Measurements from ENCODE around the gene NFIA.
"Not testable (repeated sequence)": the region's sequence is repeated elsewhere in the genome, so short reads cannot be mapped to it uniquely, and the experiment has no call there.

The NFIA gene

DNA sequence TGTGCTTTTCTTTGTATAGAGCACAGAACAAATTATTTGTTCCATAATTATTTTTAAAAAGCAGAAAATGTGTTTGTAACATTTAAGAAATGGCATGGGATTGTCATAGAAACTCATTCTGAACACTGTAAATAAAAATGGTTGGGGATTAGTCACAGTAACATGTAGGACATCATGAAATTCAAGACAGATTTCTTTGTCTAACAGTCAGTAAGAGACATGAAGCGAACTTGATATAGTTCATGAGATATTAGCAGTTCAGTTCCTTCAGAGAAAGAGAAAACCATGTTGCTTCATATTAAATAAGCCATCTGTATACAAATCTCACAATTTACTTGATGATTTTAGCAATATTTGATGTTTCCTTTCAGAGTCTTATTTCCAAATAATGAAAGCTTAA lies 19.7 kb downstream of the NFIA start:
- no peak for DNase-seq (ENCODE audit: low read depth)

DNA sequence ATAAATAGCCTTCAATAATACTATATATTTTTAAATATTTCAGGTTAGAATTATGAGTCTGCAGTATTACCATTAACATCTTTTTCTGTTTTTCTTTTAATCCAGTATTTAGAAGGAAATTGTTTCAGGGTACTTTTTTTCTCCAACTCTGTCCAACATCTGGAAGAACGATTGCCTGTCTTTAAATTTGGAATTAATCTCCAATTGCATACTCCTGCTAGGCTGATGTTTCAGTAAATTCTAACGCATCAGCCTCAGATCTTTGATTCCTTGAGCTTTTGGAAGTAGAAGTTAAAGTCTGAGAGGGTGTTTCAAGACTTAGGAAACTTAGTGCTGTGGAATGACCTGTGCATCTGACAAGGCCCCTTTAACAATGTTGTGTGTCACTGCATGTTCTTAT lies 20.3 kb downstream of the NFIA start:
- no peak for DNase-seq (ENCODE audit: low read depth)

DNA sequence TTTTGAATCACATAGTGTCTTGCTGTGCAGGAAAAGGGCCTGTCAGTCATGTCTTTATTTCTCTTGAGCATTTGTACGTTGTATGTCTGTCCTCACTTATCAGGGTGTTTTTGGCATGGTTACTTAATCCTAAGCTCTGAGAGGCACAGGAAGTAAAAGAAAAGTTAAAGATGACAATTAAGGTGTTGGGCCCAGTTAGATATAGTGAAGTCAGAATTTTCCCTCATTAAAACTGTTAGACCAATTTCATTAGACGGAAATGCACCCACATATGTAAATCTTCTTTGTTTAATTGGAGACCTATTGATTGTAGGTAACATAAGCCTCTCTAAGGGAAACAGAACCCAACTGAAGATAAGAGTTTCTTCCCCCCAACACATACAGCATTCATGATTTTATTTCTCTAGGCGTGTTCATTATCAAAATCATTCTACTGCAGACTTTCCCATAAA lies 21.9 kb downstream of the NFIA start:
- no peak for DNase-seq (ENCODE audit: low read depth)

DNA sequence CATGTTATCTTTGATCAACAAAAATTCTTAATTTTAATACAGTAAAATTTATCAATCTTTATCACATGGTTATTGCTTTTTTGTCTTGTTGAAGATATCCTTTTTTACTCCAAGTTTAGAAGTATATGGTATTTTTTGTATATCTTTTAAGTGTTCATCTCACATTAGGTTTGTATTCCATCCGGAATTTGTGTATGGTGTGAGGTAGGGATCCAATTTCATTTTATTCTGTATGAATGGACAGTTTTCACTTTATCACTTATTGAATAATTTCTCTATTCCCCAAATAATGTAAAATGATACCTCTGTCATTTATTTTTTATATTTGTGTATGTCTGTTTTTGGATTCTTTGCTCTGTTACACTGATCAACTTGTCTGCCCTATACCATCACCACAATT lies 25.3 kb downstream of the NFIA start:
- DNase-seq (ENCODE audit: low read depth), result no peak

DNA sequence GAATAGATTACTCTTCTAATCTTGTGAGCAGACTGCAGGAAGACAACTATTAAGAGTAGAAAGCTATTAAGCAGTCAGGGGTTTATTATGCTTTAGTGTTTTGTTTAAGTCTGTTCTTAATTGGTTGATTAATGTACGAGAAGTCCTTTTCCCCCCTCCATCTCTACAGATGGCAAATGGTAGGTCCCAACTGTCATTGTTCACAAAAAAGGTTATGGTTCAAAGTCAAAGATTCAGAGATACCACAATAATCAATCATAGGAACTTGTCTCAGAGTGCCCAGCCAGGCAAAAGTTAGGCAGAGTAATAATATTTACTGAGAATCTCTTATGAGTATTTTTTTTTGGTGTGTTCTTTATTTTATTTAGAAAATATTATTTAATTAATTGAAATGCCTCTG lies 26.8 kb downstream of the NFIA start:
- no peak for DNase-seq (ENCODE audit: low read depth)

DNA sequence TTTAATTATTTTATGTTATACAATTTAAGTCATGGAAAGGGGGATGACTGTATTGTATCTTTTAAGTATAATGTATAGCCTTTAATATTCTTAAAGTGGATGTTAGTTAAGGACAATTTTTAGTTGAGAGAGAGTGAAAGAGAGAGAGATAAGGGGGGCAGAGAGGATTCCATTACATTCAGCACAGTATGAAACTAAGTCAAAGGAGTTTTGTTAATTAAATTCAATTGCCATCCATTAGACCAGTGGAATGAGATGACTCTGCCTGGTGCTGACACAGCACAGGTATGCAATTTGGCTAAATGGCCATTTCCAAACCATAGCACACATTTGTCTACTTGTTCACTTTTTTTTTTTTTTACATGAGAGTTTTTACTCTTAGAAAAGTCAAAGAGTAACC lies 27.5 kb downstream of the NFIA start:
- no peak for DNase-seq (ENCODE audit: low read depth)

DNA sequence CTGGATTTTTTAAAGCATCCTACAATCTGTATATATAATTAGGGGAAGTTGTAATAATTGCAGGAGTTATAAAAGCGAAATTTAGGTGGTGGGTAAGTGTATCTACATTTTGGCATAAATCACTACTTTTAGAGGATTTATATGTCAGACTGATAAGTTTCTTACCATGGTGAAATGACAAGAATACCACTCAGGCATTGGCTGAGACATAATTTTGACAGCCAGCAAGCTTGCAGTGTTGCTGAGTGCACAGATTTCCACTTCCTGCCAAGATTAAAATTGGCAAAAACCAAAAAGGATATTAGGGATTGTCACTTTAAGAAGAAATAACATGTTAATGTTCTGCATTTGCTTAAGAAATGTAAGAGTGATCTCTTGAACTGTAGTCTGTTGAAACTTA lies 28.2 kb downstream of the NFIA start:
- no peak for DNase-seq (ENCODE audit: low read depth)

DNA sequence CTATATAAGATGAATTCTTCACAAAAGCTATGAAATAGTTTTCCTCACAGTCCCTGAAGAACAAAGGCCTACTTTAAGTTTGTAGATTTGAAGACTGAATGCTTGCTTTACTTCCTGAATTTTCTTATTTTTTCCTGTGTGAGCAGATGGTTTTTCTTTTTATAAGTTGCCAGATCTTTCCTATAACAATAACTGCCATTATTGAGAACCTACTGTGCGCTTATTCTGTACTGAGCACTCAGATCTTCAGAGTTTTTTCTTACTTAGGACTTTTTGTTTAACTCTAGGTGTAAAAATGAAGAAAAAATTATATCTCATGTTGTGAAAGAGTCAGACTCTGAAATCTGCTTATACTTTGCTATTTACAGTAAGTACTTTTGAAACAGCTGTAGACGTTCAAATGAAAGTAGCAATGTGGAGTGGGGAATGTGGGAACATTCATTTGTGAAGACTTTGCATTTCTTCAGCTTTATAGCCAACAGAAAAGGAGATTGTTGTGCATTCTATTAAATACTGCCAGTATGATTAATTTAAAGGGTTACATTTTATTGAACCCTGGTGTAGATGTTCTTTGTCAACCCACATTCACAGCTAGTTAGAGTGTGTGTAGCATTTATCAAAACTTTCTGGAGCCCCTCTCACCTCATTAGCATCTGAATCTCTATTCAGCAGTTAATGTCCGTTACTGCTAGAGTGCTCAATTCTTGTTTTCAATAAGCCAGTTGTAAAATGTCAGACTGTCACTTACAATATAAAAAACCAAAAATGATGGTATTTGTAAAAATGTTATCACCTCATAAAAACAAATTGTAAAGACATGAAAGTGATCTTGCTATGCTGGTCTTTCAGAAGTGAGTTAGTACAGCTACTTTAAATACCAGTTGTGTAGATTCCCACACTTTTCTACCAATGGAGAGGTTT lies 29.0 kb downstream of the NFIA start:
- DNase-seq (ENCODE audit: low read depth), result no peak

DNA sequence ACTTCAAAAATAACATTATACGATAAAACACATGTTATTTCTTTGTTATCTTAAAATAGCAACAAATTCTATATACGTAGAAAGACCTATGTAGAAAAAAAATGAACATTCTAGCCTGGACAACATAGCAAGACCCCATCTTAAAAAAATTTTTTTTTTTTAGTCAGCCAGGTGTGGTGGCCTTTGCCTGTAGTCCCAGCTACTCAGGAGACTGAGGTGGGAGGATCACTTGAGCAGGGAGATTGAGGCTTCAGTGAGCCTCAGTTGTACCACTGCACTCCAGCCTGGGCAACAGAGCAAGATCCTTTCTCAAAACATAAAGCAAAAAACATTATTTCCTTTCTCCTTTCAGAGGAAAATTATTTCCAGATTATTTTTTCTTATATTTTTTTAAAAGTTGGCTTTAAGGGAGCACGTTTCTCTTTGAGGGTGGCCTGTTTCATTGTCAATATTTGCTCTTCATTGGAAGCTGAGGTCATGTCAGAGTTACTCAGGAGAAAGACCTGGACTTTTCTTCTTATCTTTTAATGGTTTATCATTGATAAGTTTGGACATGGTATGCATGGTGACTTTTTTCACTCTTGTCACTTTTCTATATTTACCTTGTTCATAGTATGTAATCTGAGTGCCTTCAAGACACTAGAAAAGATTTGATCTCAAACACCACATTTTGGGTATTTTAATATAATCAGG lies 32.0 kb downstream of the NFIA start:
- no peak for DNase-seq (ENCODE audit: low read depth)

DNA sequence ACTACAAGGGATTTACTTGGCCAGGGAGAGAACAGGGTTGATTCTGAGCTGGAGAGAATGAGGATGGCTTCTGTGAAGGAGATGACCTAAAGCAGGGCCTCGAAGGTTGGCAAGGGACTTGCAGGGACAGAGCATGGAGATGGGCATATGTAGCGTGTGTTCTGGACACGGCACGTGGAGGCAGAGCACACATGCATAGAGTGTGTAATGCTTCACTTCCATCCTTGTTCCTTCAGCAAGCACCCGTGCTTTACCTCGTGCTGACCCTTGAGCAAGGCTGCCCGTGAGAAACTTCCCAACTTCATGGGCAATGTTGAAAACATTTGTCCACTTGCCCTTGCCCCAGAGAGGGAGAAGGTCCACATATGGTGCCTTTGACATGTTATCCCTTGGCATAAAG lies 33.1 kb downstream of the NFIA start:
- DNase-seq (ENCODE audit: low read depth), result no peak

DNA sequence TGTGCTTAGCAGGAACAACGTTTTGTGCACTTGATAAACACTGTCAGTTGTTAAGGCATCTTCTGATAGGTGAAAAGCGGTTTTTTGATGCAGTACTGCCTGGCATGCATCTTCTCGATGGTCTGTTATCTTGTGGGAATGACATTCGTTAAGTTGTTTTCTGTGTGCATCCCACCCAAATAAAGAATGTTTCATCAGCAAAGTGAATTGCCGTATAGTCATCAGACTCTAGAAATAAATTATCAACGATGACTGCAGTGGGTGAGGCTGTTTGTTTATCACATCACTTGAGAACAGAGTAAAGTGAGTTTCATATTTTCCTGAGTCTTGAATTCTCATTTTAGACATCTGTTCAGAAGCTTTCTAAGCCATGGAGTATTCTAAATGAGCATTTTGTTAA lies 34.1 kb downstream of the NFIA start:
- no peak for DNase-seq (ENCODE audit: low read depth)

DNA sequence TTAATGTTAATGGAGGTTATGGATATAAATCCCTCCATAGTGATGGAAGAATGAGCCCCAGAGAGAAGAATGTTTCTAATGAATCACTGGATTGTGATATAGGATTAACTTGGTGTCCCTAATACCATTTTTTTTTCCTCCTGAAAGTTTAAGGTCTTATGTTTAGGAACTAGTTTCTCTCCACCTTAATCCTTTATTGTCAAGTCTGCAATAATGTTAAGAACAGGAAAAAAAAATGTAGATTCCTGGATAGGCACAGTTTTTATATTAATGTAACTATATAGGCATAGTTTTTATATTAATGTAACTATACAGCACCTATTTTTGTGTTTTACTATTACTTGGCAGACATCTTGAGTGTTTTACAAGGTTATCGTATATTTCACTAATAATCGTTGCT lies 34.9 kb downstream of the NFIA start:
- DNase-seq (ENCODE audit: low read depth), result no peak

DNA sequence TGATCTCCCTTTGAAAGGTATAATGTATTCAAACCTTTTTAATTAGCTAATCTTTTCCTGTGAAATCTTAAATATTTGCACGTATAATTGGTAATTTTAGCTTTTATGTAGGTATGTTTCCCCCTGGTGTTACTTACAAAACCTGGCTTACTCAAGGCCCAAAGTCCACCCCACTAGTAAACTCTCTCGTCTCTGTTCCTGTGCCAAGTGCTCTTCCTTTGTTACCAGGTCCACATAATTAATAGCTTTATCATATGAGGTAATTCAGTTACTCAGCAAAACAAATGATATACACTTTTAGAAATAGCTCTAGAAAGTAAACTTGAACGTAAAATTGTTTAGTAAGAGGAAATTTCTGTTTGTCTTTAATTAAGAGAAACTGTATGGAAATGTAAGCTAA lies 36.7 kb downstream of the NFIA start:
- no peak for DNase-seq (ENCODE audit: low read depth)

DNA sequence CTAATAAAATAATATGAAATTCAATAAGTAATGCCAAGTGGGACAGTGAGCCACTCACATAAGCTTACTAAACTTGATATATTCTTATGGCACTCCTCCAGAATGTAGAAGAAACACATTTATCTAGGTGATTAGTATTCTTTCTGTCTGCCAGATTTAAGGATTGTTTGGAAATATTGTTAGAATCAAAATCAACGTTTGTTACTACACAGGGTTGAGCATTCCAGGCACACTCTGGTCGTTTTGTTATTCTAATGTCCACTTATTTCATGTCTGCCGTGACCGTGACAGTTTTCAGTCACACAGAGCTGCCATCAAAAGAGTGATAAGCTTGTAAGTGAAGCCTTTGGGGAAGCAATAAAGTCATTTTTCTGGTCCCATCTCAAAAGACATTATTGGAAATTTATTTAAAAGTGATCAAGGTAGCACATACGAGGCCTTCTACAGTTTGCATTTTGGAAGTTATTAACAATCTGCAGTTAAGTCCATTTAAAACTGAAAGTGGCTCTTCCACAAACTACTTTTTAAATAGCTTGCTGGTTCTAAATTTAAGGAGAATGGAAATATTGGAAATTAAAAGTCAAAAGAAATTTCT lies 38.0 kb downstream of the NFIA start:
- DNase-seq (ENCODE audit: low read depth), result no peak

DNA sequence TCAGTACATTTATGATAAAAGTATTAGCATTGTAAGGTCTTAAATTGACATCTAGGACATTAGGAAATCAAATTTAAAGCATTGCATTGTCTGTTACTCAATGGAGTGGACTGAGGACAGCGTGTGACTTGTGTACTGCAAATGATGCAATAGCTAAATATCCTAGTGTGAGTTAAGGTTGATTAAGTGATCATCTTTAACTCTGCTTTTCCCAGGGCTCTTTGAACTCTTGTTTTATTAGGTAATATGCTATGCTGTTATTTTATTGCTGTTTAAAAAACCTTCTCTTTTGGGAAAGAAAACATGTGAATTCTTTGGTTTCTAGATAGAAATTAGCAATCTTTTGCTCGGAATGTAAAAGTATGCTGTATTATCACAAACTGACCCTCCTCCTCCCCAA lies 38.6 kb downstream of the NFIA start:
- DNase-seq (ENCODE audit: low read depth), result no peak

DNA sequence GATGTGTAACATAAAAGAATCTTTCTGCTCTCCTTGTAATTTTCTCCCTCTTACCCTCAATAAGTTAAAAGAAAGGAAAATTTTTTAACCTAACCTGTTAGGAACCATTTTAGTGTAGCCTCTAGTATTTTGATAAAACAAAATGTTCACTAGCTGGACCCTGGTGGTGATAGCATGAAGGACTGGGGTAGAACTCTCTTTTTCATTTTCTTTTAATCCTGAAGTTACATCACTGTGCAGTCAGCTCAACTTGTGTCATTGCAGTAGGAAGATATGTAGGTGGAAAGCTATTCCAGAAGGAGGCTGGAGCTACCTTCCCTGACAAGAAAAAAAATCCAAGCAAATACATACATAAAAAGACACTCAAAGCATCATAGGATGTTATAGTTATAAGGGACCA lies 39.3 kb downstream of the NFIA start:
- no peak for DNase-seq (ENCODE audit: low read depth)

DNA sequence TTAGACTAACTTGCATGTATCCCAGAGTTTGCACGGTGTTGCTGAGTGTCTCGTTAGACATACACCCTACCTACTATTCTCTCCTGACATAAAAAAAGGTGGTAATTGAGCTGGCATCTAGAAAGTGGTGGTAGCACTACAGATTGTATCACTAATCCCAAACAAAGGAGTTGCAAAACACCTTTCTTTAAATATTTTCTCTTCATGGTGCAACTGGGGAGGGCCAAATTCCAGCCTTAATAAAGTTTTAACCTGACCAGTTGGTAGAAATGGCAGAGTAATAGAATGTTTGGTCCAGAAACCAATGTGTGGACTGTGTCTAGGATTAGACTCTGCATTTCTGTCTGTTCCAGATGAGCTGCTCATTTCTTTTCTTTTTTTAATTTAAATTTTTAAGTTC lies 40.0 kb downstream of the NFIA start:
- no peak for DNase-seq (ENCODE audit: low read depth)

DNA sequence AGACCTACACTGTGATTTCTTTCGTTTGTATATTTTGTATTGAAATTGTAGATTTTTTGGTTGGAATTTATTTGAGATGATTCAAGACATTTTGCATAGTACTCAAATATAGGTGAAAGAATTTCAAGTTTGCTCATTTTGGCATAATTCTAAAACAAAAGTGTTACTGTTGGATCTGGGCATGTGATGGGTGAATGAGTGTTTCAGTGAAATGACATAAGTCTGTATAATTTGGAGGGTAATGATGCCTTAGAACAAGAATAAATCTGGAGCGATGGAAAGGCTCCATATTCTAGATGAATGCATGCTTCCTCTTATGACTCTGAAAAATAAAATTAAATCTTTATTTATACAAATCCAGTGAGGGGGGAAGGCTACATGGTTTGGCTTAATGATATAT lies 41.0 kb downstream of the NFIA start:
- no peak for DNase-seq (ENCODE audit: low read depth)

DNA sequence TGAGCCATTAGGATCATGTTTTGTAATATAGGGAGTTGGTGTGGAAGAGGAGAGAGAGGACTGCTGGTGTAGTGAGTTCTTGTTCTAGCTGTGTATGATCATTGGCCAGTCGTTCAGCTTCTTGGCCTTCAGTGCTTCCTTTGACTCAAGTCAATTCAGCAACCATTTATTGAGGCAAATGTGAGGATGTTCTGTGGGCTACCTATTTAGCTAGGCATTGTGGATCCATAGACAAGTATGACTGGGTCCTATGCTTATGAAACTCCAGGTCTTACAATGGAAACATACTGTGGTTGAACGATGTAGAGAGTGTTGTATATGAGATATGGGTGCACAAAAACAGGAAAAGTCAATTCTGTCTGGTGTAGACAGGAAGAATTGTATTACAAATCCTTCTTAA lies 41.7 kb downstream of the NFIA start:
- DNase-seq (ENCODE audit: low read depth), result no peak

DNA sequence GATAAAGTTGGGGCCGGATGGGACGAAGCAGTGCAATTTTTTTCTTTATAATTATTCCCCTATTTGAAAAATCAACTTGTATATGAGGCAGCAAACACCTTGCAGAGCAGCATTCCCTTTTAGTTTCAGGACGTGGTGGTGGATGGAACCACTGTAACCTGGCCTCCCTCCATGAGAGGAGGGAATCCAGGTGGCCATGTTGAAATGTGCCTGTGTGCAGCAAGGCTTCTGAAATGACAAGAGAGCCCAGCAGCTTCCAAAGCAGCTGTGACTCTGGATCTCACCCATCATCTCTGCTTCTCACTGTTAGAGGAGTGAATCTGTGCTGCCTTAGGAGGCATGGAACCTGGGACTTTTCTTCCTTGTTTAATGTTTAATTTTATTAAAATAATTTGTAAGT lies 42.3 kb downstream of the NFIA start:
- DNase-seq (ENCODE audit: low read depth), result no peak

DNA sequence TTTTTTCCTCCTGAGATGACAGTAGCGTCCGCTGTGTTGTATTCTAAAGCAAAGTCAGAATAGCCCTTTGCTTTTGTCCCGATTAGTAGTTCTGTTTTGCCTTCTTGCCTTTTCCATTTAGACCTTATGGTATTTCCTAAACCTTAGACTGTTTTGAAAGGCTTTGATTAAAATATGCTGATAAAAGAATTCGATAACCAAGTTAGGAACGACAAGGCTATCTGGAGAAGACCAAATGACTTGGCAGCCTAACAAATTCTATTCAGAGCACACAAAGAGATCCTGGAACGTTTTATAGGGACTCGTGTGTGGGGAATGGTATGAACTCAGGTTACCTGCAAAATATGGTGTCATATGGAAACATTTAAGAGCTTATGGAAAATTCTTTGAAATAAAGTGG lies 42.9 kb downstream of the NFIA start:
- no peak for DNase-seq (ENCODE audit: low read depth)

DNA sequence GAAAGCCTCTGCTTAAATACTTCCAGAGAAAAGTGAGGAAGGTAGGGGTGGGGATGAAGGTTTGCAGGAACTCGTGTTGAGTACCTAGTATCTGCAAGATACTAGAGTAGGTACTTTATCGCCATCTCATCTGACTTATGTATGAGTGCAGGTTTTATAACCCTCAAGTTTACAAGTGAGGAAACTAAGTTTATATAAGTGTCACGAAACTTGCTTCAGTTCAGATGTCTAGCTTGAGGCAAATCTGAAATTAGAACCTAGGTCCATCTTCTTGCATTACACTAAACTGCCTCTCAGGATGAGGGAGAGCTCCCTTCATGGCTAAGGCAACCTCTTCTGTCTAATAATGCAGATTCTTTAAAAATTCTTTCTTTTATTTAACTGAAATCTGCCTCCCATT lies 43.5 kb downstream of the NFIA start:
- DNase-seq (ENCODE audit: low read depth), result no peak

DNA sequence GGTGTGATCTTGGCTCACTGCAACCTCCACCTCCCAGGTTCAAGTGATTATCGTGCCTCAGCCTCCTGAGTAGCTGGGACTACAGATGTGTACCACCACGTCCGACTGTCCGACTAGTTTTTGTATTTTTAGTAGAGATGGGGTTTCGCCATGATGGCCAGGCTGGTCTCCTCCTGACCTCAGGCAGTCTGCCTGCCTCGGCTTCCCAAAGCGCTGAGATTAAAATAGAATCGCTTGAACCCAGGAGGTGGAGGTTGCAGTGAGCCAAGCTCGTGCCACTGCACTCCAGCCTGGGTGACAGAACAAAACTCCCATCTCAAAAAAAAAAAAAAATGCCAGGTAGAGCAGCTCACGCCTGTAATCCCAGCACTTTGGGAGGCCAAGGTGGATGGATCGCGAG lies 44.5 kb downstream of the NFIA start:
- DNase-seq (ENCODE audit: low read depth), result not testable (repeated sequence)
